ENCODE measurements around the gene PACRG.

The PACRG gene

GRCh38 chr6:163021054-163021453 lies 293.3 kb downstream of the PACRG start:
- no peak for DNase-seq

GRCh38 chr6:163023700-163024099 lies 295.9 kb downstream of the PACRG start:
- no peak for DNase-seq

GRCh38 chr6:163026893-163027292 lies 299.1 kb downstream of the PACRG start:
- no peak for DNase-seq

- DNase-seq, result no peak
These were observed 303.2 kb downstream of the PACRG start for GRCh38 chr6:163030980-163031379.

GRCh38 chr6:163031931-163032330 lies 304.2 kb downstream of the PACRG start:
- no peak for DNase-seq

GRCh38 chr6:163036160-163036645 lies 308.4 kb downstream of the PACRG start:
- DNase-seq, result no peak

- DNase-seq, result no peak
These were observed 310.5 kb downstream of the PACRG start for GRCh38 chr6:163038317-163038716.

GRCh38 chr6:163048345-163048744 lies 320.6 kb downstream of the PACRG start:
- no peak for DNase-seq

GRCh38 chr6:163053667-163054344 lies 326.0 kb downstream of the PACRG start:
- no peak for DNase-seq

- no peak for DNase-seq
These were observed 326.9 kb downstream of the PACRG start for GRCh38 chr6:163054641-163055040.

- DNase-seq, result no peak
These were observed 329.5 kb downstream of the PACRG start for GRCh38 chr6:163057260-163057659.

- DNase-seq, result no peak
These were observed 335.0 kb downstream of the PACRG start for GRCh38 chr6:163062790-163063189.

- DNase-seq, result no peak
These were observed 335.8 kb downstream of the PACRG start for GRCh38 chr6:163063561-163063960.

- DNase-seq, result no peak
These were observed 336.6 kb downstream of the PACRG start for GRCh38 chr6:163064397-163064796.

GRCh38 chr6:163066200-163066599 lies 338.4 kb downstream of the PACRG start:
- no peak for DNase-seq

GRCh38 chr6:163077134-163077533 lies 349.4 kb downstream of the PACRG start:
- no peak for DNase-seq

- DNase-seq, result no peak
These were observed 350.9 kb downstream of the PACRG start for GRCh38 chr6:163078712-163079111.

- DNase-seq, result no peak
These were observed 352.5 kb downstream of the PACRG start for GRCh38 chr6:163080228-163080627.

- no peak for DNase-seq
These were observed 355.4 kb downstream of the PACRG start for GRCh38 chr6:163083141-163083540.

GRCh38 chr6:163085426-163085825 lies 357.7 kb downstream of the PACRG start:
- DNase-seq, result no peak

- DNase-seq, result no peak
These were observed 358.3 kb downstream of the PACRG start for GRCh38 chr6:163085861-163086623.

- no peak for DNase-seq
These were observed 358.8 kb downstream of the PACRG start for GRCh38 chr6:163086624-163086920.

GRCh38 chr6:163087981-163088380 lies 360.2 kb downstream of the PACRG start:
- no peak for DNase-seq

- no peak for DNase-seq
These were observed 365.1 kb downstream of the PACRG start for GRCh38 chr6:163092876-163093275.

- no peak for DNase-seq
These were observed 367.1 kb downstream of the PACRG start for GRCh38 chr6:163094881-163095280.
